Endothelial cell of umbilical vein (primary cell): ENCODE results near the gene CLPSL2. TPM values are rescaled to one million over a fixed set of nuclear protein-coding genes. Genes with fewer than 3 reads are reported as not detected.

Experiments used
- BruUV-seq: library from RNA; stranded (reverse); fragments of 400-500 nt; replicated peaks from 2 replicates; lab custom pipeline; 2021; lab: Mats Ljungman, UMichigan
- CTCF ChIA-PET: fragments of 300-600, 350-600 bp; sonication (Branson Sonifier 250); formaldehyde crosslinking; loops from one replicate; lab custom pipeline; 2021; ENCODE audit warnings: antibody characterized with exemption, inconsistent platforms; lab: Charles Lee
- POLR2A ChIA-PET: fragments of 300-600, 350-600 bp; sonication (Branson Sonifier 250); formaldehyde crosslinking; loops from one replicate; lab custom pipeline; 2021; ENCODE audit warnings: antibody characterized with exemption, inconsistent platforms; lab: Charles Lee
- DNase-seq: peaks from one replicate; pipeline ENCODE4 v3.0.0-alpha.2; 2011; ENCODE audit warnings: low read depth, low spot score
- FAIRE-seq: peaks from 2 replicates; lab custom pipeline; 2011; peaks lifted over from hg19 to GRCh38; lab: Jason Lieb, UNC
- H2AFZ ChIP-seq: 2 replicates; pipeline ENCODE4 v1.6.0; 2012; ENCODE audit warnings: low read depth, low read length, control low read depth, inconsistent platforms
- H3K27ac ChIP-seq: 2 replicates; pipeline ENCODE4 v1.5.1; 2011; ENCODE audit warnings: low read depth, mild to moderate bottlenecking, control low read depth, low read length, moderate library complexity; ENCODE audit not compliant: insufficient read depth
- H3K27me3 ChIP-seq, 2 experiments: 2 replicates each; pipeline versions ENCODE4 v1.6.0 to v1.6.1; 2011; ENCODE audit warnings: low read length in 2 of 2, mixed read lengths in 1 of 2; ENCODE audit not compliant: control insufficient read depth in 2 of 2, insufficient read depth in 2 of 2
- H3K36me3 ChIP-seq, 2 experiments: 2 replicates in 1 of 2; 3 replicates in 1 of 2; pipeline ENCODE4 v1.5.1; 2011; ENCODE audit warnings: low read length in 2 of 2, mild to moderate bottlenecking in 1 of 2, moderate library complexity in 1 of 2; ENCODE audit not compliant: control insufficient read depth in 2 of 2, insufficient read depth in 2 of 2; ENCODE audit errors: extremely low read depth in 1 of 2
- H3K4me1 ChIP-seq: 3 replicates; pipeline ENCODE4 v1.5.1; 2011; ENCODE audit warnings: mild to moderate bottlenecking, low read length; ENCODE audit not compliant: control insufficient read depth, insufficient read depth; ENCODE audit errors: extremely low read depth
- H3K4me2 ChIP-seq: 2 replicates; pipeline ENCODE4 v1.6.1; 2011; ENCODE audit warnings: low read length, control low read depth, mixed read lengths; ENCODE audit not compliant: insufficient read depth
- H3K4me3 ChIP-seq, 3 experiments: fragments of 200-600 bp in 1 of 3; sonication (generic), shearing (Covaris generic) in 1 of 3; replicated peaks in 1 of 3; 2 replicates each; pipeline ENCODE4 v1.5.1; 2011 to 2016; ENCODE audit warnings: control low read depth in 3 of 3, low read length in 3 of 3, mild to moderate bottlenecking in 2 of 3, inconsistent platforms in 1 of 3, low read depth in 1 of 3, moderate library complexity in 1 of 3; ENCODE audit not compliant: insufficient read depth in 1 of 3
- H3K79me2 ChIP-seq: 2 replicates; pipeline ENCODE4 v1.6.0; 2012; ENCODE audit warnings: low read length, inconsistent platforms; ENCODE audit not compliant: control insufficient read depth, insufficient read depth
- H3K9ac ChIP-seq: replicated peaks from 2 replicates; pipeline ENCODE3; 2011; ENCODE audit warnings: low read length, control low read depth; ENCODE audit not compliant: insufficient read depth; ENCODE audit errors: extremely low read depth
- H3K9me1 ChIP-seq: replicated peaks from 3 replicates; pipeline ENCODE4 v1.6.0; 2011; ENCODE audit warnings: mild to moderate bottlenecking, low read length; ENCODE audit not compliant: control insufficient read depth, insufficient read depth; ENCODE audit errors: extremely low read depth
- H3K9me3 ChIP-seq: replicated peaks from 2 replicates; pipeline ENCODE4 v1.5.1; 2012; ENCODE audit warnings: low read length, inconsistent platforms; ENCODE audit not compliant: control insufficient read depth, insufficient read depth
- H4K20me1 ChIP-seq: replicated peaks from 2 replicates; pipeline ENCODE3; 2011; ENCODE audit warnings: mild to moderate bottlenecking, low read length; ENCODE audit not compliant: control insufficient read depth, insufficient read depth; ENCODE audit errors: extremely low read depth
- EZH2 ChIP-seq: IDR thresholded peaks from 2 replicates; pipeline ENCODE4 v1.6.1; 2012; ENCODE audit warnings: borderline replicate concordance, low read depth, mild to moderate bottlenecking, moderate library complexity, low read length, inconsistent platforms; ENCODE audit not compliant: severe bottlenecking
- FOS ChIP-seq: IDR thresholded peaks from 2 replicates; pipeline ENCODE4 v1.6.1; 2011; ENCODE audit warnings: mild to moderate bottlenecking, low read length, moderate library complexity, borderline replicate concordance; ENCODE audit not compliant: insufficient read depth
- GATA2 ChIP-seq: IDR thresholded peaks from 2 replicates; pipeline ENCODE4 v1.7.0; 2011; ENCODE audit warnings: low read depth, mild to moderate bottlenecking, moderate library complexity, mixed read lengths, low read length; ENCODE audit not compliant: insufficient read length, insufficient read depth
- JUN ChIP-seq: IDR thresholded peaks from 2 replicates; pipeline ENCODE4 v1.6.1; 2011; ENCODE audit warnings: borderline replicate concordance, low read depth; ENCODE audit not compliant: insufficient read length, insufficient read depth
- MYC ChIP-seq: IDR thresholded peaks from one replicate; pipeline ENCODE4 v1.6.1; 2011; ENCODE audit warnings: mild to moderate bottlenecking, low read depth, low read length
- POLR2A ChIP-seq: IDR thresholded peaks from 2 replicates; pipeline ENCODE4 v1.6.1; 2012; ENCODE audit warnings: low read depth, mild to moderate bottlenecking, control low read depth, low read length
- POLR2AphosphoS5 ChIP-seq: IDR thresholded peaks from 2 replicates; pipeline ENCODE4 v1.6.1; 2012; ENCODE audit warnings: low read depth, mild to moderate bottlenecking, control low read depth, low read length, moderate library complexity; ENCODE audit not compliant: insufficient read depth
- dilution Hi-C: fragments of 300-500 bp; cut with MboI; formaldehyde crosslinking; loops from one replicate; pipeline ENCODE4 v1.15.0; 2019; ENCODE audit warnings: low sequenced_read_pairs; ENCODE audit not compliant: extremely low pct_ligation_motif_present
- intact Hi-C: fragments of 100-400 bp; cut with micrococcal nuclease; formaldehyde crosslinking; loops from one replicate; pipeline ENCODE4 v1.10.0; 2022
- polyA plus RNA-seq, 4 experiments: library from polyadenylated mRNA; depleted of rRNA in 3 of 4; stranded (reverse) in 3 of 4; unstranded in 1 of 4; fragments of >200 nt; gene quantifications; 2 replicates each; pipeline versions ENCODE4 v1.2.1 to v1.2.3, GENCODE V29; 2011 to 2012; ENCODE audit warnings: missing spikeins in 1 of 4
- total RNA-seq: library from RNA; stranded (reverse); gene quantifications from 2 replicates; pipeline ENCODE4 v1.2.3, GENCODE V29; 2021
- TF ChIP-seq, protein P1 (sequence below), 2 donors: IDR thresholded peaks; 1 replicate in 1 of 2; 2 replicates in 1 of 2; pipeline ENCODE4 v1.5.1; 2011; ENCODE audit warnings: low read length in 2 of 2, mild to moderate bottlenecking in 2 of 2, moderate library complexity in 2 of 2, control low read depth in 1 of 2, inconsistent platforms in 1 of 2, low read depth in 1 of 2; ENCODE audit not compliant: insufficient read depth in 1 of 2; ENCODE audit errors: extremely low read depth in 1 of 2
- TF ChIP-seq, protein P2 (sequence below): IDR thresholded peaks from 2 replicates; pipeline ENCODE4 v1.6.1; 2011; ENCODE audit not compliant: insufficient read depth, insufficient read length

Gene CLPSL2
- total and polyA plus RNA-seq, 2 donors (not counting 3 experiments of a cell fraction or from before 2014, with no cell fraction given): not detected

DNA sequence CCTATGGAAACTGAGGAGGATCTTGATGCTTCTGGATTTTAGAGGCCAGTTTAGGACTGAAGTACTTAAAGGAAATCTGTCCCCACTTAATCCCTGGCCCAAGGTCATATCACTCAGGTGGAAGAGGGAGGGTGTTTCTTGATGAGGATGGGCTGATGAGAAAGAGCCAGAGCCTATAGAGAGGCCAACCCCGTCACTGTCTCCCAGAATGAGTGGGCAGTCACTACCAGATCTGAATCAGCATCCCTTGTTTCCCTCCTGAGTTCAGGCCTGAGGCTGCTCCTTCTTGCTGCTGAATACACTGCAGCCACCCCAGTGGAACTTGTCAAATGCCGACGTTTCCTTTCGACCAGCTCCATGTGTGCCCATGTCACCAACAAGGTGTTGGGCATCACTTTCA, 24.8 kb upstream of the CLPSL2 start:
- no TSS peak for BruUV-seq
- H3K36me3 ChIP-seq: no peaks in the 10 kb centered on the region
- CTCF ChIA-PET: interaction anchor here (1.2 to 1.9 kb wide), 2 partner anchors 15 to 230 kb away, joined by 3 to 4 read pairs; partner anchors contain the start of gene ARMC12

More for the DNA sequence above, 24.8 kb upstream of the CLPSL2 start:
- no peak overlapping the region for H2AFZ ChIP-seq
- no peaks in the 10 kb centered on the region for H3K4me1 ChIP-seq
- no peaks in the 10 kb centered on the region for H3K9me1 ChIP-seq
- DNase-seq: no peak
- peaks cover 6% of the 10 kb centered on the region in 2 experiments for H3K27me3 ChIP-seq
- H3K9ac ChIP-seq: no peak overlapping the region
- H3K9me3 ChIP-seq: no peaks in the 10 kb centered on the region
- no peaks in the 10 kb centered on the region for H3K79me2 ChIP-seq
- H4K20me1 ChIP-seq: no peaks in the 10 kb centered on the region
- TF ChIP-seq MYC: no peak
- TF ChIP-seq POLR2AphosphoS5: no peak
- TF ChIP-seq, protein P1, sequence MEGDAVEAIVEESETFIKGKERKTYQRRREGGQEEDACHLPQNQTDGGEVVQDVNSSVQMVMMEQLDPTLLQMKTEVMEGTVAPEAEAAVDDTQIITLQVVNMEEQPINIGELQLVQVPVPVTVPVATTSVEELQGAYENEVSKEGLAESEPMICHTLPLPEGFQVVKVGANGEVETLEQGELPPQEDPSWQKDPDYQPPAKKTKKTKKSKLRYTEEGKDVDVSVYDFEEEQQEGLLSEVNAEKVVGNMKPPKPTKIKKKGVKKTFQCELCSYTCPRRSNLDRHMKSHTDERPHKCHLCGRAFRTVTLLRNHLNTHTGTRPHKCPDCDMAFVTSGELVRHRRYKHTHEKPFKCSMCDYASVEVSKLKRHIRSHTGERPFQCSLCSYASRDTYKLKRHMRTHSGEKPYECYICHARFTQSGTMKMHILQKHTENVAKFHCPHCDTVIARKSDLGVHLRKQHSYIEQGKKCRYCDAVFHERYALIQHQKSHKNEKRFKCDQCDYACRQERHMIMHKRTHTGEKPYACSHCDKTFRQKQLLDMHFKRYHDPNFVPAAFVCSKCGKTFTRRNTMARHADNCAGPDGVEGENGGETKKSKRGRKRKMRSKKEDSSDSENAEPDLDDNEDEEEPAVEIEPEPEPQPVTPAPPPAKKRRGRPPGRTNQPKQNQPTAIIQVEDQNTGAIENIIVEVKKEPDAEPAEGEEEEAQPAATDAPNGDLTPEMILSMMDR (IDR thresholded peaks at IDR 0.05; ENCODE audit: extremely low read depth in 1 of 2, insufficient read depth in 1 of 2, low read depth in 1 of 2, low read length in 2 of 2): no peak
- no peak for TF ChIP-seq FOS
- TF ChIP-seq, protein P2, sequence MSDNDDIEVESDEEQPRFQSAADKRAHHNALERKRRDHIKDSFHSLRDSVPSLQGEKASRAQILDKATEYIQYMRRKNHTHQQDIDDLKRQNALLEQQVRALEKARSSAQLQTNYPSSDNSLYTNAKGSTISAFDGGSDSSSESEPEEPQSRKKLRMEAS: no peak
- TF ChIP-seq EZH2: no peak
- no peak for TF ChIP-seq GATA2
- no peak for TF ChIP-seq POLR2A
- TF ChIP-seq JUN: no peak
- no peak for FAIRE-seq
- no peak overlapping the region for H3K27ac ChIP-seq
- dilution Hi-C loops (no loop called here), intact Hi-C loops (no loop called here)
- H3K4me3 ChIP-seq: no peak overlapping the region
- POLR2A ChIA-PET: no interaction called here
- H3K4me2 ChIP-seq: no peak overlapping the region
